Coronary artery (tissue), 2 donors: ENCODE results near the gene LIN28A.

ENCODE experiments used
- DNase-seq: peaks from one replicate; pipeline ENCODE4 v3.0.0-alpha.2; 2017; ENCODE audit warnings: low spot score
- H3K27ac ChIP-seq, 2 donors: fragments of 200-600 bp; sonication (generic); one replicate each; pipeline ENCODE4 v1.5.1; 2016 to 2019
- H3K4me3 ChIP-seq: fragments of 200-600 bp; sonication (generic); 2 replicates; pipeline ENCODE4 v1.5.1; 2016; ENCODE audit warnings: mild to moderate bottlenecking, moderate library complexity
- TF ChIP-seq, protein P1 (sequence below): fragments of 200-600 bp; sonication (generic); IDR thresholded peaks from one replicate; pipeline ENCODE4 v1.5.1; 2019; ENCODE audit warnings: antibody characterized with exemption

LIN28A gene

DNA sequence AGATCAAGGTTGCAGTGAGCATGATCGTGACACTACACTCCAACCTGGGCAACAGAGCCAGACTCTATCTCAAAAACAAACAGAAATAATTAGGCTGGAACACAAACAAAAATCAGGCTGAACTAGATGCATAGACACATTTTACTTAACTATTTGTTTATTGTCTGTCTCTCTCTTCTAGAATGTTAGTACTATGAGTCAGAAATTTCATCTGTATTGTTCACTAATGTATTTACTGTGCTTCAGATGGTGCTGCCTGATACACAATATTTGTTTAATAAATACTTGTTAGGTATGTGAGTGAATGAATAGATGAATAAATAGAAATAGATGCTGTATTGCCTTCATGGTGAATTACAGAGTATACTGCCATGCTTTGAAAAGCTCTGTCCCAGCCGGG, 6.0 kb upstream of the LIN28A start:
- TF ChIP-seq, protein P1, sequence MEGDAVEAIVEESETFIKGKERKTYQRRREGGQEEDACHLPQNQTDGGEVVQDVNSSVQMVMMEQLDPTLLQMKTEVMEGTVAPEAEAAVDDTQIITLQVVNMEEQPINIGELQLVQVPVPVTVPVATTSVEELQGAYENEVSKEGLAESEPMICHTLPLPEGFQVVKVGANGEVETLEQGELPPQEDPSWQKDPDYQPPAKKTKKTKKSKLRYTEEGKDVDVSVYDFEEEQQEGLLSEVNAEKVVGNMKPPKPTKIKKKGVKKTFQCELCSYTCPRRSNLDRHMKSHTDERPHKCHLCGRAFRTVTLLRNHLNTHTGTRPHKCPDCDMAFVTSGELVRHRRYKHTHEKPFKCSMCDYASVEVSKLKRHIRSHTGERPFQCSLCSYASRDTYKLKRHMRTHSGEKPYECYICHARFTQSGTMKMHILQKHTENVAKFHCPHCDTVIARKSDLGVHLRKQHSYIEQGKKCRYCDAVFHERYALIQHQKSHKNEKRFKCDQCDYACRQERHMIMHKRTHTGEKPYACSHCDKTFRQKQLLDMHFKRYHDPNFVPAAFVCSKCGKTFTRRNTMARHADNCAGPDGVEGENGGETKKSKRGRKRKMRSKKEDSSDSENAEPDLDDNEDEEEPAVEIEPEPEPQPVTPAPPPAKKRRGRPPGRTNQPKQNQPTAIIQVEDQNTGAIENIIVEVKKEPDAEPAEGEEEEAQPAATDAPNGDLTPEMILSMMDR: no peak

DNA sequence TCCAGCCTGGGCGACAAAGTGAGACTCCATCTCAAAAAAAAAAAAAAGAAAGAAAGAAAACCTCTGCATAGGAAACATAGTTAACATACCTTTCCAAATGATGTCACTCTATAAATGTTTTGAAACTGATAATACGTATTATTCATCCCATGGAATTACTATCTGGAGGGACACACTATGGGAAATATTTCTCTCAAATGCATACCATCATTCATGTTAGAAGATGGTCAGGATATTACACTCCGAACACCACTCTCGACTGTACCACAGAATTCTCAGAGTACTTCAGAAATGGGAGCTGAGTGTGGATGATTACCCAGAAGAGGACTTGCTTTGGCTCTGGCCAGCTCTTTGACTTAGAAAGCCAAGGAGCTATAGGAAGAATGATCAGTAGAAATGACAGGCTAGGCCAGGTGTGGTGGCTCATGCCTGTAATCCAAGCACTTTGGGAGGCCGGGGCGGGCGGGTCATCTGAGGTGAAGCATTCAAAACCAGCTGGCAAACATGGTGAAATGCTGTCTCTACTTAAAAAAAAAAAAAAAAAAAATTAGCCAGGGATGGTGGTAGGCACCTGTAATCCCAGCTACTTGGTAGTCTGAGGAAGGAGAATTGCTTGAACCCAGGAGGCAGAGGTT, 5.2 kb upstream of the LIN28A start:
- DNase-seq: no peak
- Histone ChIP-seq H3K4me3 (no peak overlapping the region), H3K27ac (no peak overlapping the region)
- TF ChIP-seq, protein P1: no peak

More for the DNA sequence above, 6.0 kb upstream of the LIN28A start:
- Histone ChIP-seq H3K27ac (no peak overlapping the region), H3K4me3 (no peak overlapping the region)
- no peak for DNase-seq

DNA sequence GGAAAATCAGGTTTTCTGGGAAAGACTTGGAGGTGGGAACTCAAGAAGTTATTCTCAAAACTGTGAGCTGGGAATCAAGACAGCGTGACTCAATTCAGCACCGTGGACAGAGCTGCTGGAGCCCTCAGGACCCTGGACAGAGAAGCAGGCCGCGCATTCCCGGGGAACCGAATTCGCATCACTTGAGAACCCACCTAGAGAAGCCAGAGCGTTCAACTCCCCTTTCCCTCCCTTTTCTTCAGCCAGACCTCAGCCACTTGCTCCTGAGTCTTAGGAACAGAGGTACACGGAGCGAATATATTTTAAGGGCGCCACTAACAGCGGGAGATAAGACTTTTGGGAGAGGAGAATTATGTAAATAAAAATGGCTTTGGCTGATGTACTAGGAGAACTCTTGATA, 2.0 kb upstream of the LIN28A start:
- H3K27ac ChIP-seq: no peak overlapping the region
- TF ChIP-seq, protein P1: no peak
- H3K4me3 ChIP-seq: no peak overlapping the region
- no peak for DNase-seq

DNA sequence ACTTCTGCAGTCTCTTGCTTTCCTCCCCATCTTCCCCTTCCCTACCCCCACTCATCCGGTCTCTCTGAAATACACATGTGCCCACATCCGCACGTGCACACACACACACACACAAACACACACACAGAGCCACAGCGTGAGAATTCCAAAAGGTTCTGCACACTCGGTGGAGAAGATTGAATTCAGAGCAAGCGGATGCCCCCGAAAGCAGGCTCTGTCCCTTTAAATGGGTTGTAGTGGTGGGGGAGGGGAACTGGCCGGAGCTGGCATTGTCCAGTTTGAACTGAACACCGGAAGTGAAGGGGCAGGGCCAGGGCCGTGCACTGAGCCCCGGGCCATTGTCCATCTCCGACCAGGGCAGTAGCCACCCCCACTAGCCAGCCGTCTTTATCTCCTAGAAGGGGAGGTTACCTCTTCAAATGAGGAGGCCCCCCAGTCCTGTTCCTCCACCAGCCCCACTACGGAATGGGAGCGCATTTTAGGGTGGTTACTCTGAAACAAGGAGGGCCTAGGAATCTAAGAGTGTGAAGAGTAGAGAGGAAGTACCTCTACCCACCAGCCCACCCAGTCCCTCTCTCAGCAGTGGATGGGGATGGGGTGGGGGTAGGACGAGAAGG, 1.3 kb upstream of the LIN28A start:
- no peak for DNase-seq
- H3K27ac ChIP-seq: no peak overlapping the region
- TF ChIP-seq, protein P1: no peak
- H3K4me3 ChIP-seq: no peak overlapping the region

DNA sequence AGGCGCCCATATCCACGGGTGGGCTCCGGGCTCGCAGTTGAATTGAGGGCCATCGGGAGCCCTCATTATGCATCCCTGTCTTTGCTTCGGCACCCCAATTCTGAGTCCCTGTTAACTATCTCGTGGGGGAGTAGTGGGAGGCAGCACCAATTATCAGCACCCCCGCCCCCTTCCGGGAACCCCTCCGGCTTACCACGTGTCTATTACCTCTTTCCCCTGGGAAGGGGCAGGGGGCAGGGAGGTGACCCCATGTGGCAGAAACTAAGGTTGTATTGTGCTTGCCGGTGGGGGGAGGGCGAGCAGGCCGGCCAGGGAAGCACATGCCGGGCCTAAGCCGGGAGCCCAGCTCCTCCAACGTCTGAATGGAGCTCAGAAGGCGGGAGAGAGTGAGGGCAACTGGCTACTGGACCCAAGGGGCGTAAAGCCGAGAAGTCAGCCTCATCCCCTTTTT, 1.0 kb downstream of the LIN28A start:
- H3K27ac ChIP-seq: no peak overlapping the region
- no peak overlapping the region for H3K4me3 ChIP-seq
- DNase-seq: no peak
- TF ChIP-seq, protein P1: no peak

DNA sequence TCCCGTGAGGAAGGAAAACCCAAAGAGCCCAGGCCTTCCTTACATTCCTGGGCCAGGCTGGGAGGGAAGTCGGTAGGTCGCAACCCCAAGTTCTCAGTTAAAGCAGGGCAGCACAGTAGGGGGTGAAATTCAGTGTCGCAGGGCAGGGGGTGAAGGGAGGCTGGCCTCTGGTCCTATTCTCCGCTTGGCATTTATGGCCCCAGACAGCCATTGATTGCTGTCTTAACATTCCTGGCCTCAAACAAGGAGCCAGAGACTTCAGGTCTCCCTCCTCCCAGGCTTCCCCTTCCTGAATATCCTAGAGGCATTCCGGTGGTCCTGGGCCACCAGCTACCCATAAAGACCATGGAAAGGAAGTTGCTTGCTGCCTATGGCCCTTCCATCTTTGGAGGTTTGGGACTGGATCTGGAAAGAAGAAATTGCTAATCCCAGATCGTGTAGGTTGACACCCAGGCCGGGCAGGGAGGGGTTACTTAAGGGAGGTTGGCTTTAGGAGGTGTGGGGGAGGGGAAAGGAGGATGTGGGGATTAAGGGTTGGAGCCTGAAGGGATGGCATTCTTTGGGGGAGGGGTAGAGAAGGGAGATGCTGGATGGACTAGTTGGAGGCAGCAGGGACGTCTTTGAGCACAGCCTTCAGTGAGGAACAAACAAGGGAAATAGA, 1.7 kb downstream of the LIN28A start:
- no peak for DNase-seq
- TF ChIP-seq, protein P1: no peak
- H3K4me3 ChIP-seq: no peak overlapping the region
- H3K27ac ChIP-seq: no peak overlapping the region
